HepG2 (cell line): ENCODE results near the gene CRK. TPM values are rescaled to one million over a fixed set of nuclear protein-coding genes. Genes with fewer than 3 reads are reported as not detected.

Experiments
- ATAC-seq: fragments of 200-7000 bp; cut with Tn5 transposase; 3 replicates; pipeline ENCODE4 v1.9.1; 2020; ENCODE audit warnings: mild to moderate bottlenecking, moderate library complexity
- BruUV-seq: library from RNA; stranded (reverse); fragments of 400-500 nt; replicated peaks from 2 replicates; lab custom pipeline; 2021; lab: Mats Ljungman, UMichigan
- CTCF ChIA-PET: fragments of 300-600 bp; formaldehyde crosslinking; extraction: SDS; loops from one replicate; lab custom pipeline; 2021; ENCODE audit warnings: low total read pairs, inconsistent platforms, low intra/inter-chr PET ratio; lab: Yijun Ruan, JAX
- POLR2A ChIA-PET: fragments of 350-600 bp; sonication (Branson Sonifier 250); formaldehyde crosslinking; loops from one replicate; lab custom pipeline; 2020; ENCODE audit warnings: antibody characterized with exemption, inconsistent platforms; lab: Yijun Ruan, JAX
- DNase-seq: peaks from one replicate; pipeline ENCODE4 v3.0.0-alpha.2; 2015; ENCODE audit warnings: low spot score
- FAIRE-seq: peaks from 3 replicates; lab custom pipeline; 2011; peaks lifted over from hg19 to GRCh38; lab: Jason Lieb, UNC
- H2AFZ ChIP-seq: one replicate; pipeline ENCODE4 v1.6.1; 2011; ENCODE audit warnings: low read length, inconsistent platforms
- H3K27ac ChIP-seq: fragments of 300-600 bp; 3 replicates; pipeline ENCODE4 v1.8.0; 2011; ENCODE audit warnings: mixed run types, mild to moderate bottlenecking, mixed read lengths, low read length, inconsistent platforms; ENCODE audit not compliant: insufficient read depth; ENCODE audit errors: extremely low read length
- H3K27me3 ChIP-seq, 2 experiments: fragments of 200-600 bp in 1 of 2; 2 replicates in 1 of 2; 3 replicates in 1 of 2; pipeline versions ENCODE4 v1.6.0 to v1.8.0; 2011; ENCODE audit warnings: low read length in 2 of 2, mild to moderate bottlenecking in 2 of 2, moderate library complexity in 2 of 2, inconsistent platforms in 1 of 2; ENCODE audit not compliant: insufficient read depth in 2 of 2, control insufficient read depth in 1 of 2
- H3K36me3 ChIP-seq, 2 experiments: fragments of 200-600 bp in 1 of 2; replicated peaks in 1 of 2; 2 replicates in 1 of 2; 3 replicates in 1 of 2; pipeline versions ENCODE4 v1.5.1 to v1.8.0; 2011; ENCODE audit warnings: low read length in 2 of 2, inconsistent platforms in 1 of 2; ENCODE audit not compliant: insufficient read depth in 2 of 2, control insufficient read depth in 1 of 2
- H3K4me1 ChIP-seq: 2 replicates; pipeline ENCODE4 v1.5.1; 2012; ENCODE audit warnings: low read length, inconsistent platforms; ENCODE audit not compliant: insufficient read depth
- H3K4me2 ChIP-seq: 2 replicates; pipeline ENCODE4 v1.6.0; 2011; ENCODE audit warnings: low read depth, low read length, inconsistent platforms
- H3K4me3 ChIP-seq, 3 experiments: fragments of 200-600 bp in 1 of 3; sonication (generic), shearing (Covaris generic) in 1 of 3; replicated peaks in 1 of 3; 2 replicates each; pipeline ENCODE4 v1.5.1; 2011 to 2016; ENCODE audit warnings: low read length in 3 of 3, inconsistent platforms in 2 of 3, low read depth in 2 of 3, mild to moderate bottlenecking in 2 of 3, control low read depth in 1 of 3, mixed read lengths in 1 of 3; ENCODE audit not compliant: insufficient read depth in 1 of 3
- H3K79me2 ChIP-seq: one replicate; pipeline ENCODE4 v1.6.1; 2011; ENCODE audit warnings: low read length, inconsistent platforms; ENCODE audit not compliant: insufficient read depth
- H3K9ac ChIP-seq: 2 replicates; pipeline ENCODE4 v1.6.0; 2011; ENCODE audit warnings: mild to moderate bottlenecking, low read depth, low read length, inconsistent platforms; ENCODE audit not compliant: insufficient read depth
- H3K9me3 ChIP-seq: 2 replicates; pipeline ENCODE4 v1.5.1; 2012; ENCODE audit warnings: mild to moderate bottlenecking, low read length
- H4K20me1 ChIP-seq: 2 replicates; pipeline ENCODE4 v1.6.0; 2011; ENCODE audit warnings: inconsistent platforms, mild to moderate bottlenecking, low read length, moderate library complexity; ENCODE audit not compliant: insufficient read depth
- BRD4 ChIP-seq: sonication (generic); formaldehyde crosslinking; IDR thresholded peaks from 2 replicates; pipeline ENCODE4 v1.4.0; 2020; ENCODE audit warnings: missing genetic modification reagents
- HDAC6 ChIP-seq: fragments of 200-600 bp; sonication (generic); IDR thresholded peaks from 2 replicates; pipeline ENCODE4 v1.7.0; 2017; ENCODE audit warnings: mild to moderate bottlenecking, antibody characterized with exemption, low read length, low read depth
- IRF1 ChIP-seq: sonication (generic); formaldehyde crosslinking; IDR thresholded peaks from 2 replicates; pipeline ENCODE4 v1.4.0; 2020; ENCODE audit warnings: low read depth, mild to moderate bottlenecking, missing genetic modification reagents
- TBL1XR1 ChIP-seq: fragments of 150-350 bp; IDR thresholded peaks from 2 replicates; pipeline ENCODE4 v1.6.1; 2014; ENCODE audit warnings: borderline replicate concordance, low read length; ENCODE audit not compliant: partially characterized antibody
- ZNF232 ChIP-seq: sonication (generic); formaldehyde crosslinking; IDR thresholded peaks from 2 replicates; pipeline ENCODE4 v1.4.0; 2020; ENCODE audit warnings: missing genetic modification reagents, borderline replicate concordance
- ZNF431 ChIP-seq: sonication (generic); formaldehyde crosslinking; IDR thresholded peaks from 2 replicates; pipeline ENCODE4 v1.9.0; 2022; ENCODE audit warnings: missing genetic modification reagents, low read depth, mild to moderate bottlenecking, borderline replicate concordance
- ZNF597 ChIP-seq: sonication (generic); formaldehyde crosslinking; IDR thresholded peaks from 2 replicates; pipeline ENCODE4 v1.5.0; 2020; ENCODE audit warnings: missing genetic modification reagents
- ZNF770 ChIP-seq: sonication (generic); formaldehyde crosslinking; IDR thresholded peaks from 2 replicates; pipeline ENCODE4 v1.5.0; 2020; ENCODE audit warnings: mild to moderate bottlenecking, missing genetic modification reagents
- WGBS: methylation state at CpG from one replicate; pipeline ENCODE4 v1.1.6; 2017; ENCODE audit warnings: low lambda C conversion rate; 5-methylcytosine and 5-hydroxymethylcytosine counted together
- in situ Hi-C: cut with HindIII; loops from 2 replicates; pipeline ENCODE4 v1.10.0; 2017; ENCODE audit warnings: low pct_unique_long_range_greater_than_20kb; ENCODE audit not compliant: extremely low pct_ligation_motif_present
- intact Hi-C: fragments of 100-400 bp; cut with micrococcal nuclease; formaldehyde crosslinking; loops from one replicate; pipeline ENCODE4 v1.10.0; 2022; ENCODE audit not compliant: unreplicated experiment
- polyA plus RNA-seq, 8 experiments: library from polyadenylated mRNA; depleted of rRNA in 3 of 8; stranded (reverse) in 7 of 8; unstranded in 1 of 8; fragments of >200 nt; fragmentation: Illumina TruSeq in 4 of 8; extraction: Trizol in 4 of 8; gene quantifications; 2 replicates each; pipeline versions ENCODE4 v1.2.1 to v1.2.3, GENCODE V29; 2011 to 2016; ENCODE audit warnings: low read depth in 4 of 8, missing spikeins in 1 of 8, mixed read lengths in 1 of 8; ENCODE audit not compliant: insufficient read depth in 1 of 8
- total RNA-seq, 5 experiments: library from RNA; depleted of rRNA; stranded (reverse); fragments of >200 nt; fragmentation: Illumina TruSeq; extraction: Trizol; gene quantifications; 2 replicates each; pipeline ENCODE4 v1.2.3, GENCODE V29; 2016; ENCODE audit warnings: low read depth in 1 of 5

CRK gene
- total and polyA plus RNA-seq, 2 of the 13 experiments (the other 11 are each of a cell fraction or from before 2014, with no cell fraction given): 47.4 to 54.2 TPM

DNA sequence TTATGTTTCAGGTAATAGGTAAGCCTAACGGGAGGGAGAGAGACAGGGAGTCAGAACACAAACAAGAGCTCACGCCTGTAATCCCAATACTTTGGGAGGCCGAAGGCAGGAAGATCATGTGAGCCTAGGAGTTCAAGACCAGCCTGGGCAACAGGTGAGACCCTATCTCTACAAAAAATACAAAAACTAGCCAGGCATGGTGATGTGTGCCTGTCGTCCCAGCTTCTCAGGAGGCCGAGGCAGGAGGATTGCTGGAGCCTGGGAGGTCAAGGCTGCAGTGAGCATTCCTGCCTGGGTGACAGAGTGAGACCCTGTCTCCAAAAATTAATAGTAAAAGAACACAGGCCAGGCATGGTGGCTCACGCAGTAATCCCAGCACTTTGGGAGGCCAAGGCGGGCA lies 83.4 kb downstream of the CRK start:
- Histone ChIP-seq H3K27me3 (no peaks in the 10 kb centered on the region), H3K9me3 (no peaks in the 10 kb centered on the region), H3K4me2 (no peak overlapping the region), H2AFZ (no peak overlapping the region), H3K36me3 (peaks cover 15 to 50% of the 10 kb centered on the region in 2 experiments; a peak in 4 of 5 replicates), H3K27ac (no peak overlapping the region), H3K79me2 (peaks cover 99% of the 10 kb centered on the region), H4K20me1 (peaks cover 95% of the 10 kb centered on the region), H3K4me1 (peaks cover 6% of the 10 kb centered on the region; the same call in 1 of the 2 replicates), H3K4me3 (no peak overlapping the region), H3K9ac (no peak overlapping the region)
- DNase-seq (no peak), FAIRE-seq (no peak), ATAC-seq (no peak)
- POLR2A ChIA-PET: no interaction called here
- in situ Hi-C loops (no loop called here), intact Hi-C loops (no loop called here)
- no TSS peak for BruUV-seq
- peak; percentile 59; the same call in 1 of the 2 replicates for TF ChIP-seq ZNF770
- no peak for TF ChIP-seq HDAC6
- WGBS: 96% methylated on average over 7 of the region's 7 CpGs
- CTCF ChIA-PET: no interaction called here

- CTCF ChIA-PET: no interaction called here
- no peak for TF ChIP-seq ZNF597
- TF ChIP-seq TBL1XR1: no peak
- TF ChIP-seq IRF1 (CRISPR knock-in tag): no peak
- no peak for TF ChIP-seq ZNF431 (CRISPR knock-in tag)
- no peak for TF ChIP-seq ZNF232 (CRISPR knock-in tag)
- TF ChIP-seq BRD4: no peak
- TF ChIP-seq, all 625 proteins: peak for 0
- peaks cover 99% of the 10 kb centered on the region for H3K79me2 ChIP-seq
- WGBS: 97% methylated on average over 17 of the region's 17 CpGs
- H3K9me3 ChIP-seq: no peaks in the 10 kb centered on the region
- intact Hi-C loops (no loop called here), in situ Hi-C loops (no loop called here)
- FAIRE-seq: no peak
- no peak overlapping the region for H2AFZ ChIP-seq
- no peak overlapping the region for H3K27ac ChIP-seq
- no peak for DNase-seq
- POLR2A ChIA-PET: interaction anchor here (0.7 kb wide), 1 partner anchor 25 kb away, joined by 3 read pairs; no protein-coding TSS in a partner anchor
- no peak for ATAC-seq
- H3K4me3 ChIP-seq: no peak overlapping the region
- peaks cover 95% of the 10 kb centered on the region for H4K20me1 ChIP-seq
- no peaks in the 10 kb centered on the region for H3K27me3 ChIP-seq
- H3K4me1 ChIP-seq: peaks cover 9% of the 10 kb centered on the region
- no peak overlapping the region for H3K9ac ChIP-seq
- peaks cover 10 to 46% of the 10 kb centered on the region in 2 experiments for H3K36me3 ChIP-seq
- BruUV-seq: no TSS peak
- no peak overlapping the region for H3K4me2 ChIP-seq
Measured at GRCh38 chr17:1371893-1372590, 84.0 kb downstream of the CRK start.
